Testis (tissue), 2 donors: ENCODE results near the gene STIM2.

Experiments
- CTCF ChIP-seq, 3 experiments: fragments of 450-650 bp in 2 of 3; fragments of 200-600 bp in 1 of 3; sonication (generic) in 1 of 3; IDR thresholded peaks; one replicate each; pipeline ENCODE4 v1.5.1; 2016 to 2019; ENCODE audit warnings: antibody characterized with exemption in 3 of 3, mild to moderate bottlenecking in 2 of 3, moderate library complexity in 1 of 3
- POLR2A ChIP-seq: fragments of 450-650 bp; IDR thresholded peaks from one replicate; pipeline ENCODE4 v1.6.1; 2017; ENCODE audit warnings: antibody characterized with exemption, mild to moderate bottlenecking, moderate library complexity

- TF ChIP-seq CTCF (IDR thresholded peaks at IDR 0.05) (no peak), POLR2A (no peak)
These were observed 146.0 kb downstream of the STIM2 start for GRCh38 chr4:27006646-27007045.
